Peyer's patch (tissue), 4 donors: Measurements from ENCODE around the gene UBAC2. TPM values are rescaled to one million over a fixed set of nuclear protein-coding genes. Genes with fewer than 3 reads are reported as not detected.

Source experiments
- DNase-seq, 3 donors: peaks; one replicate each; pipeline ENCODE4 v3.0.0-alpha.2; 2017 to 2019
- H3K27ac ChIP-seq, 4 donors: fragments of 200-600 bp; sonication (generic); one replicate each; pipeline ENCODE4 v1.5.1; 2016 to 2019
- H3K27me3 ChIP-seq, 2 donors: fragments of 200-600 bp; sonication (generic); one replicate each; pipeline ENCODE4 v1.5.1; 2019
- H3K36me3 ChIP-seq, 3 donors: fragments of 200-600 bp; sonication (generic); one replicate each; pipeline ENCODE4 v1.5.1; 2016 to 2019
- H3K4me1 ChIP-seq, 4 donors: fragments of 200-600 bp; sonication (generic); one replicate each; pipeline ENCODE4 v1.5.1; 2016 to 2019
- H3K4me3 ChIP-seq, 4 donors: fragments of 200-600 bp; sonication (generic); 1 replicate in 3 of 4; 2 replicates in 1 of 4; pipeline ENCODE4 v1.5.1; 2016 to 2019; ENCODE audit warnings: mild to moderate bottlenecking in 1 of 4
- H3K9me3 ChIP-seq, 4 donors: fragments of 200-600 bp; sonication (generic); one replicate each; pipeline ENCODE4 v1.5.1; 2016 to 2019; ENCODE audit warnings: mild to moderate bottlenecking in 1 of 4
- CTCF ChIP-seq, 6 experiments: fragments of 450-650 bp in 4 of 6; fragments of 200-600 bp in 2 of 6; sonication (generic) in 1 of 6; IDR thresholded peaks; one replicate each; pipeline ENCODE4 v1.5.1; 2017 to 2019; ENCODE audit warnings: antibody characterized with exemption in 6 of 6, mild to moderate bottlenecking in 3 of 6, moderate library complexity in 1 of 6
- POLR2A ChIP-seq, 2 donors: fragments of 450-650 bp; IDR thresholded peaks; one replicate each; pipeline ENCODE4 v1.5.1; 2017; ENCODE audit warnings: antibody characterized with exemption in 2 of 2, mild to moderate bottlenecking in 2 of 2, moderate library complexity in 2 of 2
- total RNA-seq, 4 donors: library from RNA; depleted of rRNA; stranded (reverse); fragments of >200 nt; gene quantifications; one replicate each; pipeline ENCODE4 v1.1.0, GENCODE V29; 2016

Gene UBAC2
- total RNA-seq, 4 donors from 2014 or later: 38.8 to 67.8 (median 63.4) TPM

GRCh38 chr13:99431927-99432608, 231.4 kb downstream of the UBAC2 start:
- H3K4me3 ChIP-seq: peak overlapping the region in 2 of 4 donors; percentile 3 to 34
- peak overlapping the region; percentile 63 to 83 (median 76) for H3K27ac ChIP-seq
- TF ChIP-seq POLR2A (IDR thresholded peaks at IDR 0.05) (no peak), CTCF (IDR thresholded peaks at IDR 0.05) (no peak)
- no peaks in the 10 kb centered on the region for H3K36me3 ChIP-seq
- H3K4me1 ChIP-seq: peaks cover 0 to 21% (median 14%) of the 10 kb centered on the region in 4 donors
- no peaks in the 10 kb centered on the region for H3K27me3 ChIP-seq
- H3K9me3 ChIP-seq: no peaks in the 10 kb centered on the region
- peak in 1 of 3 donors; percentile 49 for DNase-seq

GRCh38 chr13:99432609-99433542, 232.2 kb downstream of the UBAC2 start:
- Histone ChIP-seq H3K4me3 (peak overlapping the region; percentile 3 to 34 (median 19)), H3K27me3 (no peaks in the 10 kb centered on the region), H3K4me1 (peaks cover 0 to 21% (median 14%) of the 10 kb centered on the region in 4 donors), H3K36me3 (no peaks in the 10 kb centered on the region), H3K27ac (peak overlapping the region; percentile 63 to 83 (median 76)), H3K9me3 (no peaks in the 10 kb centered on the region)
- DNase-seq: peak; percentile 64 to 86 (median 79)
- no peak for TF ChIP-seq POLR2A (IDR thresholded peaks at IDR 0.05)
- no peak for TF ChIP-seq CTCF (IDR thresholded peaks at IDR 0.05)

- H3K4me3 ChIP-seq: no peak overlapping the region
- no peaks in the 10 kb centered on the region for H3K9me3 ChIP-seq
- no peak for TF ChIP-seq POLR2A (IDR thresholded peaks at IDR 0.05)
- TF ChIP-seq CTCF (IDR thresholded peaks at IDR 0.05): no peak
- peak overlapping the region; percentile 63 to 83 (median 76) for H3K27ac ChIP-seq
- no peak for DNase-seq
- H3K36me3 ChIP-seq: no peaks in the 10 kb centered on the region
- no peaks in the 10 kb centered on the region for H3K27me3 ChIP-seq
- peaks cover 0 to 21% (median 14%) of the 10 kb centered on the region in 4 donors for H3K4me1 ChIP-seq
Observed at GRCh38 chr13:99433543-99434075, 233.0 kb downstream of the UBAC2 start.

- H3K27me3 ChIP-seq: no peaks in the 10 kb centered on the region
- peak in 3 of 6 experiments; percentile 5 to 11 (median 8) for TF ChIP-seq CTCF (IDR thresholded peaks at IDR 0.05)
- no peak for TF ChIP-seq POLR2A (IDR thresholded peaks at IDR 0.05)
- H3K27ac ChIP-seq: peak overlapping the region; percentile 63 to 83 (median 76)
- H3K36me3 ChIP-seq: no peaks in the 10 kb centered on the region
- H3K4me3 ChIP-seq: no peak overlapping the region
- no peaks in the 10 kb centered on the region for H3K9me3 ChIP-seq
- peaks cover 0 to 21% (median 14%) of the 10 kb centered on the region in 4 donors for H3K4me1 ChIP-seq
- DNase-seq: peak in 2 of 3 donors; percentile 74 to 86
Observed at GRCh38 chr13:99434258-99434788, 233.7 kb downstream of the UBAC2 start.

GRCh38 chr13:99435116-99435515, 234.5 kb downstream of the UBAC2 start:
- no peaks in the 10 kb centered on the region for H3K27me3 ChIP-seq
- no peak overlapping the region for H3K4me3 ChIP-seq
- H3K9me3 ChIP-seq: no peaks in the 10 kb centered on the region
- no peak for DNase-seq
- peak overlapping the region in 3 of 4 donors; percentile 63 to 83 (median 72) for H3K27ac ChIP-seq
- TF ChIP-seq POLR2A (IDR thresholded peaks at IDR 0.05) (no peak), CTCF (IDR thresholded peaks at IDR 0.05) (no peak)
- no peaks in the 10 kb centered on the region for H3K36me3 ChIP-seq
- peaks cover 0 to 21% (median 14%) of the 10 kb centered on the region in 4 donors for H3K4me1 ChIP-seq
